CD4-positive, alpha-beta T cell treated with Interleukin-6 at 100 ng/mL for 8 hours (primary cell): Measurements from ENCODE around the gene FUT4.
"Not testable (repeated sequence)": the region's sequence is repeated elsewhere in the genome, so short reads cannot be mapped to it uniquely, and the experiment has no call there.

ENCODE experiments used
- DNase-seq: peaks from one replicate; pipeline ENCODE4 v3.0.0-alpha.2; 2020; ENCODE audit warnings: mixed read lengths, low spot score

FUT4 gene

GRCh38 chr11:94533696-94534630 lies 9.8 kb upstream of the FUT4 start:
- no peak for DNase-seq

- no peak for DNase-seq
Measured at GRCh38 chr11:94536386-94536785, 7.3 kb upstream of the FUT4 start.

- DNase-seq = no peak
Measured at GRCh38 chr11:94537031-94537600, 6.6 kb upstream of the FUT4 start.

GRCh38 chr11:94539420-94539819 lies 4.3 kb upstream of the FUT4 start:
- no peak for DNase-seq

- DNase-seq = no peak
Measured at GRCh38 chr11:94544646-94545263, 1.0 kb downstream of the FUT4 start.

- DNase-seq = no peak
Measured at GRCh38 chr11:94545264-94546161, 1.8 kb downstream of the FUT4 start.

GRCh38 chr11:94546162-94546470 lies 2.4 kb downstream of the FUT4 start:
- no peak for DNase-seq

- DNase-seq = no peak
Measured at GRCh38 chr11:94546886-94547285, 3.2 kb downstream of the FUT4 start.

- DNase-seq = no peak
Measured at GRCh38 chr11:94549146-94549545, 5.4 kb downstream of the FUT4 start.

- no peak for DNase-seq
Measured at GRCh38 chr11:94550513-94550912, 6.8 kb downstream of the FUT4 start.

GRCh38 chr11:94553938-94554337 lies 10.2 kb downstream of the FUT4 start:
- DNase-seq = no peak

GRCh38 chr11:94555752-94556329 lies 12.1 kb downstream of the FUT4 start:
- DNase-seq = not testable (repeated sequence)

- no peak for DNase-seq
Measured at GRCh38 chr11:94557421-94557820, 13.7 kb downstream of the FUT4 start.

- no peak for DNase-seq
Measured at GRCh38 chr11:94557992-94558391, 14.3 kb downstream of the FUT4 start.

- no peak for DNase-seq
Measured at GRCh38 chr11:94558468-94558867, 14.7 kb downstream of the FUT4 start.

GRCh38 chr11:94558932-94559331 lies 15.2 kb downstream of the FUT4 start:
- no peak for DNase-seq

GRCh38 chr11:94559361-94559760 lies 15.6 kb downstream of the FUT4 start:
- no peak for DNase-seq

GRCh38 chr11:94560834-94561233 lies 17.1 kb downstream of the FUT4 start:
- DNase-seq = no peak

GRCh38 chr11:94563176-94563847 lies 19.6 kb downstream of the FUT4 start:
- DNase-seq = no peak

- no peak for DNase-seq
Measured at GRCh38 chr11:94563848-94564467, 20.2 kb downstream of the FUT4 start.

- DNase-seq = no peak
Measured at GRCh38 chr11:94567181-94567670, 23.5 kb downstream of the FUT4 start, which contains the start of gene PIWIL4. TSS of gene PIWIL4 (plus strand) at chr11:94567368. CDS start at chr11:94567519, 151 bp downstream.
